Stimulated activated naive CD4-positive, alpha-beta T cell treated with Interleukin-2 at 50 U/mL for 16 hours (primary cell): ENCODE measurements around the gene GRID1.

ENCODE experiments used
- DNase-seq: peaks from one replicate; lab custom pipeline; 2025; lab: John Stamatoyannopoulos, UW

GRID1 gene

GRCh38 chr10:86291616-86292340 is 74.8 kb downstream of the GRID1 start:
- no peak for DNase-seq

GRCh38 chr10:86290933-86291615 is 75.5 kb downstream of the GRID1 start:
- DNase-seq = no peak

GRCh38 chr10:86289577-86289868 is 77.1 kb downstream of the GRID1 start:
- no peak for DNase-seq

GRCh38 chr10:86288695-86289576 is 77.7 kb downstream of the GRID1 start:
- no peak for DNase-seq

- no peak for DNase-seq
Measured at GRCh38 chr10:86287966-86288579, 78.5 kb downstream of the GRID1 start.

- no peak for DNase-seq
Measured at GRCh38 chr10:86287110-86287793, 79.3 kb downstream of the GRID1 start.

GRCh38 chr10:86286236-86287109 is 80.1 kb downstream of the GRID1 start:
- no peak for DNase-seq

- DNase-seq = no peak
Measured at GRCh38 chr10:86285136-86285790, 81.3 kb downstream of the GRID1 start.

GRCh38 chr10:86284355-86285105 is 82.1 kb downstream of the GRID1 start:
- DNase-seq = no peak

GRCh38 chr10:86283466-86284287 is 82.9 kb downstream of the GRID1 start:
- no peak for DNase-seq

GRCh38 chr10:86282664-86283465 is 83.7 kb downstream of the GRID1 start:
- DNase-seq = no peak

- DNase-seq = no peak
Measured at GRCh38 chr10:86281396-86281795, 85.2 kb downstream of the GRID1 start.

- DNase-seq = no peak
Measured at GRCh38 chr10:86269332-86269731, 97.3 kb downstream of the GRID1 start.

GRCh38 chr10:86267286-86268195 is 99.1 kb downstream of the GRID1 start:
- no peak for DNase-seq

- no peak for DNase-seq
Measured at GRCh38 chr10:86266446-86267242, 100.0 kb downstream of the GRID1 start.

- no peak for DNase-seq
Measured at GRCh38 chr10:86265895-86266259, 100.7 kb downstream of the GRID1 start.
